B cell (primary cell): Measurements from ENCODE around the gene PRKG2. TPM values are rescaled to one million over a fixed set of nuclear protein-coding genes. Genes with fewer than 3 reads are reported as not detected.

Experiments used
- ATAC-seq: fragments of 200-7000 bp; cut with Tn5 transposase; one replicate; pipeline ENCODE4 v1.10.0; 2021; ENCODE audit warnings: low read depth, mild to moderate bottlenecking, moderate number of reproducible peaks, moderate library complexity
- CTCF ChIA-PET: fragments of 350-600 bp; sonication (Branson Sonifier 250); formaldehyde crosslinking; loops from one replicate; lab custom pipeline; 2021; ENCODE audit warnings: antibody characterized with exemption, inconsistent platforms; lab: Charles Lee
- POLR2A ChIA-PET: fragments of 350-600 bp; sonication (Branson Sonifier 250); formaldehyde crosslinking; loops from one replicate; lab custom pipeline; 2021; ENCODE audit warnings: antibody characterized with exemption; lab: Charles Lee
- DNase-seq: peaks from one replicate; pipeline ENCODE4 v3.0.0; 2013
- H2AFZ ChIP-seq: 2 replicates; pipeline ENCODE4 v1.6.1; 2012; ENCODE audit warnings: mild to moderate bottlenecking, low read depth, low read length; ENCODE audit not compliant: insufficient read depth, poor library complexity, severe bottlenecking
- H3K27ac ChIP-seq, 2 donors: 1 replicate in 1 of 2; 2 replicates in 1 of 2; pipeline ENCODE4 v1.5.1; 2012 to 2013; ENCODE audit warnings: low read length in 2 of 2, mild to moderate bottlenecking in 2 of 2, moderate library complexity in 1 of 2
- H3K27me3 ChIP-seq, 4 experiments: fragments of 200-600 bp in 1 of 4; sonication (generic) in 1 of 4; replicated peaks in 1 of 4; 1 replicate in 2 of 4; 2 replicates in 2 of 4; pipeline versions ENCODE4 v1.6.1 to v1.7.0; 2013 to 2016; ENCODE audit warnings: low read length in 3 of 4, mild to moderate bottlenecking in 2 of 4, mixed read lengths in 1 of 4, moderate library complexity in 1 of 4; ENCODE audit not compliant: insufficient read depth in 4 of 4, control insufficient read depth in 3 of 4; ENCODE audit errors: control extremely low read depth in 1 of 4
- H3K36me3 ChIP-seq, 2 experiments: replicated peaks in 1 of 2; 1 replicate in 1 of 2; 2 replicates in 1 of 2; pipeline versions ENCODE4 v1.6.1 to v1.7.1; 2013; ENCODE audit warnings: low read length in 1 of 2; ENCODE audit not compliant: insufficient read depth in 2 of 2, control insufficient read depth in 1 of 2; ENCODE audit errors: control extremely low read depth in 1 of 2, extremely low read depth in 1 of 2
- H3K4me1 ChIP-seq, 2 donors: fragments of 200-600 bp in 1 of 2; sonication (generic) in 1 of 2; 1 replicate in 1 of 2; 2 replicates in 1 of 2; pipeline versions ENCODE4 v1.5.1 to v1.6.1; 2013 to 2017; ENCODE audit warnings: low read length in 2 of 2; ENCODE audit not compliant: control insufficient read depth in 2 of 2, insufficient read depth in 2 of 2
- H3K4me2 ChIP-seq: replicated peaks from 2 replicates; pipeline ENCODE3; 2012; ENCODE audit warnings: mild to moderate bottlenecking, low read depth, low read length; ENCODE audit not compliant: poor library complexity, severe bottlenecking
- H3K4me3 ChIP-seq, 5 experiments: fragments of 200-600 bp in 1 of 5; sonication (generic) in 1 of 5; 1 replicate in 3 of 5; 2 replicates in 2 of 5; pipeline versions ENCODE4 v1.5.1 to v1.7.0; 2011 to 2016; ENCODE audit warnings: low read length in 4 of 5, mild to moderate bottlenecking in 4 of 5, low read depth in 2 of 5, control low read depth in 1 of 5, moderate library complexity in 1 of 5; ENCODE audit not compliant: insufficient read depth in 1 of 5; ENCODE audit errors: control extremely low read depth in 1 of 5, extremely low read depth in 1 of 5
- H3K79me2 ChIP-seq: fragments of 200-600 bp; sonication (generic); one replicate; pipeline ENCODE4 v1.6.0; 2016; ENCODE audit warnings: low read length; ENCODE audit not compliant: control insufficient read depth, insufficient read depth
- H3K9ac ChIP-seq: fragments of 200-600 bp; sonication (generic); 2 replicates; pipeline ENCODE4 v1.6.1; 2017; ENCODE audit warnings: mild to moderate bottlenecking, low read length, moderate library complexity
- H3K9me3 ChIP-seq, 3 donors: one replicate each; pipeline versions ENCODE4 v1.6.1 to v1.7.1; 2013; ENCODE audit warnings: low read length in 2 of 3; ENCODE audit not compliant: control insufficient read depth in 2 of 3, insufficient read depth in 1 of 3; ENCODE audit errors: control extremely low read depth in 1 of 3
- H4K20me1 ChIP-seq: 2 replicates; pipeline ENCODE4 v1.6.0; 2012; ENCODE audit warnings: mild to moderate bottlenecking, low read length; ENCODE audit not compliant: insufficient read depth, control insufficient read depth, poor library complexity, severe bottlenecking
- H3K27ac Mint-ChIP-seq: one replicate; pipeline ENCODE4 v1.8.0; 2021; ENCODE audit warnings: mixed read lengths
- H3K27me3 Mint-ChIP-seq: one replicate; pipeline ENCODE4 v1.8.0; 2021; ENCODE audit warnings: mixed read lengths
- H3K4me1 Mint-ChIP-seq: one replicate; pipeline ENCODE4 v1.8.0; 2021; ENCODE audit warnings: mixed read lengths
- H3K4me3 Mint-ChIP-seq: one replicate; pipeline ENCODE4 v1.8.0; 2021; ENCODE audit warnings: mixed read lengths
- H3K9me3 Mint-ChIP-seq: one replicate; pipeline ENCODE4 v1.8.0; 2022; ENCODE audit warnings: mixed read lengths; ENCODE audit not compliant: insufficient read depth
- CTCF ChIP-seq: fragments of 200-600 bp; IDR thresholded peaks from one replicate; pipeline ENCODE4 v1.8.0; 2022; ENCODE audit warnings: antibody characterized with exemption, mild to moderate bottlenecking
- EZH2 ChIP-seq: IDR thresholded peaks from 2 replicates; pipeline ENCODE4 v1.6.1; 2012; ENCODE audit warnings: borderline replicate concordance, low read depth, mild to moderate bottlenecking, moderate library complexity, low read length; ENCODE audit not compliant: insufficient read depth, poor library complexity, severe bottlenecking
- WGBS: methylation state at CpG from one replicate; pipeline ENCODE4 v1.1.5; 2013; ENCODE audit warnings: missing lambda C conversion rate; ENCODE audit not compliant: insufficient coverage; 5-methylcytosine and 5-hydroxymethylcytosine counted together
- intact Hi-C: fragments of 100-400 bp; cut with micrococcal nuclease; formaldehyde crosslinking; loops from one replicate; pipeline ENCODE4 v1.10.0; 2022
- polyA plus RNA-seq: library from polyadenylated mRNA; depleted of rRNA; stranded (reverse); fragments of >200 nt; gene quantifications from 2 replicates; pipeline ENCODE4 v1.2.3, GENCODE V29; 2012
- total RNA-seq, 2 donors: library from RNA; stranded (reverse); fragments of 120-200 nt in 1 of 2; gene quantifications; 1 replicate in 1 of 2; 2 replicates in 1 of 2; pipeline versions ENCODE4 v1.2.3 to v1.2.4, GENCODE V29; 2013 to 2022

Gene PRKG2
- total and polyA plus RNA-seq, 2 donors (not counting 1 experiment from before 2014, with no cell fraction given), result 0.61 to 0.86 TPM

DNA sequence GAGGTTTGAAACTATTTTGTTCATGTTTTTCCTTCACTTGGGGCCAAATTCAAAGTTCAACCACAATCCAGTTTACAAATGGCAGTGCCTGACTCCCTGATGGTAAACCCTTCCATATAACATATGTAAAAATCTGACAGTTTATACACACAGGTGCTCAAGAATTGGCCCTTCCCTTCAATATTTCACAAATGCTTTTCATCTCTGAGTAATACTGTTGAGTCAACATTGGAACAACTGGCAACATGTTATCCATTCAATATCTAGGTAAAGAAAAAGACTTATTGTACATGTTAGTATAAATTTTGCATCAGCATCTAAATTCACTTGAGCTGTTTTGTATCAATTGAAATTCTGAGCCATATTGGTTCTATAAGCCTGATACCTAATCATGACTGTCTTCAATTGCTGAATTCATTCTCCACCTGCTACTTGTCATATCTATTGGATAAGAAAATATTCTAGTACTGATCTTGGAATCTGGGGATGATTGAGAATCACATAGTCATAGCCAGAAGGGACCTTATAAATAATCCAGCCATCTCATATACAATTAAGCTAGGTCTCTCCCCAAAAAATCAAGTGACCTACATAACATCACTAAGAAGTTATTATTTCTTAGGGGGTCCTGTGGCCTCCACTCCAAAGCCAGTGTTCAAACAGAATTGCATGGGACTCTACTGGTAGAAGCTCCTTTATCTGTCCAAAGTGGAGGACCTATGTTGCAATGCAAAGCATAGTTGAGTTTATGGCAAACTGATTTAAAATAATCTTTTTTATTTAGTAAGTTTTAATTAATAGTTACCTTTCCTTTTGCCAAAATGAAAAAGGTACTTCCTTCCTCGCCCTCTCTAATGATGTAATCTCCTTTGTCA lies 61.9 kb downstream of the PRKG2 start:
- Mint-ChIP-seq H3K4me3 (peak overlapping the region; percentile 89), H3K4me1 (no peaks in the 10 kb centered on the region), H3K27me3 (no peaks in the 10 kb centered on the region), H3K9me3 (no peaks in the 10 kb centered on the region), H3K27ac (peak overlapping the region; percentile 89)
- H3K79me2 ChIP-seq, result no peaks in the 10 kb centered on the region
- H3K27ac ChIP-seq, result no peak overlapping the region
- ATAC-seq, result no peak
- H3K4me3 ChIP-seq, result no peak overlapping the region
- CTCF ChIA-PET, result no interaction called here
- H3K36me3 ChIP-seq, result no peaks in the 10 kb centered on the region
- DNase-seq, result no peak
- intact Hi-C loops, result no loop called here
- H3K4me1 ChIP-seq, result no peaks in the 10 kb centered on the region
- no peak overlapping the region for H3K9ac ChIP-seq
- no peak overlapping the region for H2AFZ ChIP-seq
- POLR2A ChIA-PET, result no interaction called here
- WGBS, result no CpG with 5 or more reads among the region's 1 CpG
- H3K9me3 ChIP-seq, result no peaks in the 10 kb centered on the region
- no peak overlapping the region for H3K4me2 ChIP-seq
- no peaks in the 10 kb centered on the region for H3K27me3 ChIP-seq
- TF ChIP-seq CTCF (no peak), EZH2 (no peak)
- H4K20me1 ChIP-seq, result no peaks in the 10 kb centered on the region

GRCh38 chr4:81149976-81150375 lies 65.0 kb downstream of the PRKG2 start:
- CTCF ChIA-PET, result no interaction called here
- Mint-ChIP-seq H3K9me3 (no peaks in the 10 kb centered on the region), H3K4me3 (no peak overlapping the region), H3K27ac (no peak overlapping the region), H3K27me3 (no peaks in the 10 kb centered on the region), H3K4me1 (no peaks in the 10 kb centered on the region)
- H3K4me3 ChIP-seq, result no peak overlapping the region
- POLR2A ChIA-PET, result no interaction called here
- H2AFZ ChIP-seq, result no peak overlapping the region
- H3K79me2 ChIP-seq, result no peaks in the 10 kb centered on the region
- H3K36me3 ChIP-seq, result no peaks in the 10 kb centered on the region
- TF ChIP-seq EZH2 (no peak), CTCF (no peak)
- DNase-seq, result no peak
- H3K27me3 ChIP-seq, result no peaks in the 10 kb centered on the region
- no peaks in the 10 kb centered on the region for H4K20me1 ChIP-seq
- H3K27ac ChIP-seq, result no peak overlapping the region
- no peak overlapping the region for H3K9ac ChIP-seq
- no peak for ATAC-seq
- no peak overlapping the region for H3K4me2 ChIP-seq
- H3K9me3 ChIP-seq, result no peaks in the 10 kb centered on the region
- intact Hi-C loops, result no loop called here
- H3K4me1 ChIP-seq, result no peaks in the 10 kb centered on the region
